GM06990 (cell line): ENCODE results near the gene CARMIL1.

Experiments used
- DNase-seq: peaks from one replicate; pipeline ENCODE4 v3.0.0-alpha.2; 2011; ENCODE audit not compliant: insufficient read length; ENCODE audit errors: extremely low read depth
- H3K27me3 ChIP-seq: replicated peaks from 2 replicates; pipeline ENCODE4 v1.6.0; 2011; ENCODE audit warnings: low read length; ENCODE audit not compliant: control insufficient read depth, insufficient read depth
- H3K36me3 ChIP-seq: 2 replicates; pipeline ENCODE4 v1.5.1; 2011; ENCODE audit warnings: low read length; ENCODE audit not compliant: control insufficient read depth, insufficient read depth
- H3K4me3 ChIP-seq: replicated peaks from 2 replicates; pipeline ENCODE4 v1.5.1; 2011; ENCODE audit warnings: low read depth, mild to moderate bottlenecking, control low read depth, low read length
- TF ChIP-seq, protein P1 (sequence below): IDR thresholded peaks from 2 replicates; pipeline ENCODE4 v1.5.1; 2011; ENCODE audit warnings: low read length, control low read depth, mild to moderate bottlenecking, inconsistent platforms; ENCODE audit not compliant: insufficient read depth, poor library complexity, severe bottlenecking

CARMIL1 gene

DNA sequence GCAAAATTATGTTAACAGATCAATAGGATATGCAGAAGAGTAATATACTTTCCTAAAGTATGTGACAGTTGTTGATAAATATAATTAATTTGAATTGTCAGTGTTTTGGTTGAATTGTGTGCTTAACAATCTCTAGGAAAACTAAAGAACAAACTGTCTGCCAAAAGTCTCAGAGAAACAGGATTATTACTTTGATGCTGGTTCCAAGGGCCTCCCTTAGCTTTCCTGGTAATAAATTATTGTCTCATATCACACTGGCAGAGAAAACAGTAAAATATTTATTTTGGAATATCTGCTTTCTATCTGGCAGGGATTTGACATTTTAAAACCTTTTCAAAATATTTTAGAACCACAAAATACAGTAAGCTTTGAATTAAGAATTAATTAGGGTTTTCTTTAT lies 40.1 kb upstream of the CARMIL1 start:
- no peak for DNase-seq
- TF ChIP-seq, protein P1, sequence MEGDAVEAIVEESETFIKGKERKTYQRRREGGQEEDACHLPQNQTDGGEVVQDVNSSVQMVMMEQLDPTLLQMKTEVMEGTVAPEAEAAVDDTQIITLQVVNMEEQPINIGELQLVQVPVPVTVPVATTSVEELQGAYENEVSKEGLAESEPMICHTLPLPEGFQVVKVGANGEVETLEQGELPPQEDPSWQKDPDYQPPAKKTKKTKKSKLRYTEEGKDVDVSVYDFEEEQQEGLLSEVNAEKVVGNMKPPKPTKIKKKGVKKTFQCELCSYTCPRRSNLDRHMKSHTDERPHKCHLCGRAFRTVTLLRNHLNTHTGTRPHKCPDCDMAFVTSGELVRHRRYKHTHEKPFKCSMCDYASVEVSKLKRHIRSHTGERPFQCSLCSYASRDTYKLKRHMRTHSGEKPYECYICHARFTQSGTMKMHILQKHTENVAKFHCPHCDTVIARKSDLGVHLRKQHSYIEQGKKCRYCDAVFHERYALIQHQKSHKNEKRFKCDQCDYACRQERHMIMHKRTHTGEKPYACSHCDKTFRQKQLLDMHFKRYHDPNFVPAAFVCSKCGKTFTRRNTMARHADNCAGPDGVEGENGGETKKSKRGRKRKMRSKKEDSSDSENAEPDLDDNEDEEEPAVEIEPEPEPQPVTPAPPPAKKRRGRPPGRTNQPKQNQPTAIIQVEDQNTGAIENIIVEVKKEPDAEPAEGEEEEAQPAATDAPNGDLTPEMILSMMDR: no peak
- no peak overlapping the region for H3K4me3 ChIP-seq
- no peaks in the 10 kb centered on the region for H3K27me3 ChIP-seq
- H3K36me3 ChIP-seq: no peaks in the 10 kb centered on the region

DNA sequence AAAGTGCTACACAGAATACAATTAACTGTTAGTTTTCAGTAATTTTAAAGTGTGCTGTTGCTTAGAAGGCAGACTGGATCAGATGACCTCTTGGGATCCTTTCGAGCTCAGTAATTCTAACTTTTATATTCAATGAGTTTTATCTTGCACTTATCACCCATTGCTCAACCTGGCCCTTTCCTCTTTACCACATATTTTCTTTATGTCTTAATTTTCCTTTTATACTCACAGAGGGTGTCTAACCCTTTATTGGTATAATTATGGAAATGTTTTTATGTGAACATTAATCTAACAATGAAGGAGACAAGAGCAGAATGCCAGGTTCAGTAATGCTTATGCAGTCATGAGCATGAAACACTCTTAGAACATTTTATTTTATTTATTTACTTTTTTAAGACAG lies 39.7 kb upstream of the CARMIL1 start:
- TF ChIP-seq, protein P1: no peak
- no peak for DNase-seq
- no peaks in the 10 kb centered on the region for H3K36me3 ChIP-seq
- H3K4me3 ChIP-seq: no peak overlapping the region
- H3K27me3 ChIP-seq: no peaks in the 10 kb centered on the region

DNA sequence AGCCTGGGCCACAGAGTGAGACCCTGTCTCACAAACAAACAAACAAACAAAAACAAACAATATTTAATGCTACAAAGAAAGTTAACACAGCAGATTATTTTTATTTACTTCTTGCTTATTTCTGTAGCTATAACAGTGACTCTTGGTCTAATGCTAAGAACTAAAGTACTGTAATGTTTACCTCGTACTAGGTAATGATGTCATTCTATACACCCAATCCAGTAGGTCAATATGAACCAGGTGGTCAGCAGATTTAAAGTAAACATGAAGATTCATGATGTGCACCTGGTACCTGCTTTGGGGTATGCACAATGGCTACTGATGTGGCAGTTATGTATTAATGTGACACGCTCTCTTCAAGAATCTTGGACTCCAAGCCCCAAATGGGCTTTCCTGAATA lies 36.6 kb upstream of the CARMIL1 start:
- no peaks in the 10 kb centered on the region for H3K27me3 ChIP-seq
- TF ChIP-seq, protein P1: no peak
- no peak for DNase-seq
- no peak overlapping the region for H3K4me3 ChIP-seq
- H3K36me3 ChIP-seq: no peaks in the 10 kb centered on the region

DNA sequence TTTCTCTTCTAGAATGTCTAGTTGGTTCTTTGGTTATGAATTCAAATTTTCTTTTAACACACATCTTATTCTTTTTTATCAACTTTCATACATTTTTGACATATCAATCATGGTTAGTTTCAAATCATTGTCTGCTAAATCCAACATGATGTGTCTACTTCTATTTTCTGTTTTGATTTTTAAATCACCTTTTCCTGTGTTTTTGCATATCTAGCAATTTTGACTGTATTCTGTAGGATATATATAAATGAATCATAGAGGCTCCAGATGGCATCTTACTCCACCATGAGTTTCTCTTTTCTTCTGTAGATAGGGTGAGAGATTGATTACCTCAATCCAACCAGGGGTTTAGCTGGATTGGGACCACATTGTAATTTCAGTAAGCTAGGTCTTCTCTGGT lies 34.3 kb upstream of the CARMIL1 start:
- no peak for DNase-seq
- no peaks in the 10 kb centered on the region for H3K36me3 ChIP-seq
- no peaks in the 10 kb centered on the region for H3K27me3 ChIP-seq
- H3K4me3 ChIP-seq: no peak overlapping the region
- TF ChIP-seq, protein P1: no peak

GRCh38 chr6:25248123-25248522 lies 31.1 kb upstream of the CARMIL1 start:
- no peak for DNase-seq
- no peaks in the 10 kb centered on the region for H3K27me3 ChIP-seq
- H3K4me3 ChIP-seq: no peak overlapping the region
- H3K36me3 ChIP-seq: no peaks in the 10 kb centered on the region
- TF ChIP-seq, protein P1: no peak

- DNase-seq: no peak
- no peak overlapping the region for H3K4me3 ChIP-seq
- TF ChIP-seq, protein P1: no peak
- H3K36me3 ChIP-seq: no peaks in the 10 kb centered on the region
- no peaks in the 10 kb centered on the region for H3K27me3 ChIP-seq
Measured at GRCh38 chr6:25249133-25249532, 30.0 kb upstream of the CARMIL1 start.
